Cardiac fibroblast (primary cell): ENCODE results near the gene RESP18.
"Not testable (repeated sequence)": the region's sequence is repeated elsewhere in the genome, so short reads cannot be mapped to it uniquely, and the experiment has no call there.

Experiments
- DNase-seq, 2 donors: peaks; one replicate each; pipeline versions ENCODE4 v3.0.0 to v3.0.0-alpha.2; 2010; ENCODE audit warnings: low read depth in 2 of 2
- H3K4me3 ChIP-seq, 2 donors: replicated peaks in 1 of 2; 1 replicate in 1 of 2; 2 replicates in 1 of 2; pipeline ENCODE4 v1.5.1; 2011; ENCODE audit warnings: low read depth in 2 of 2, low read length in 2 of 2, mild to moderate bottlenecking in 2 of 2, moderate library complexity in 1 of 2
- TF ChIP-seq, protein P1 (sequence below): IDR thresholded peaks from one replicate; pipeline ENCODE4 v1.5.1; 2011; ENCODE audit warnings: low read depth, mild to moderate bottlenecking, low read length, inconsistent platforms

Gene RESP18

DNA sequence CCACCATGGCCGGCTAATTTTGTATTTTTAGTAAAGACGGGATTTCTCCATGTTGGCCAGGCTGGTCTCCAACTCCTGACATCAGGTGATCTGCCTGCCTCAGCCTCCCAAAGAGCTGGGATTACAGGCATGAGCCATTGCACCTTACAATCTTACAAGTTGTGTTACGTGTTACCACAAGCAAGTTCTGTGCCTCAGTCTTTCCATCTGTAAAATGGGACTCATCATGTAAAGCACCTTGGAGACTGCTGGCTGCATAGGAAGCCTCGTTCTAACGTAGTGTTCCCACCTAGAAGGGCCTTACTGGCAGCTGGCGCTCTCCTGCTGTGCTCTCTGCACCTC is 43.4 kb downstream of the RESP18 start:
- DNase-seq = no peak
- no peak overlapping the region for H3K4me3 ChIP-seq
- TF ChIP-seq, protein P1, sequence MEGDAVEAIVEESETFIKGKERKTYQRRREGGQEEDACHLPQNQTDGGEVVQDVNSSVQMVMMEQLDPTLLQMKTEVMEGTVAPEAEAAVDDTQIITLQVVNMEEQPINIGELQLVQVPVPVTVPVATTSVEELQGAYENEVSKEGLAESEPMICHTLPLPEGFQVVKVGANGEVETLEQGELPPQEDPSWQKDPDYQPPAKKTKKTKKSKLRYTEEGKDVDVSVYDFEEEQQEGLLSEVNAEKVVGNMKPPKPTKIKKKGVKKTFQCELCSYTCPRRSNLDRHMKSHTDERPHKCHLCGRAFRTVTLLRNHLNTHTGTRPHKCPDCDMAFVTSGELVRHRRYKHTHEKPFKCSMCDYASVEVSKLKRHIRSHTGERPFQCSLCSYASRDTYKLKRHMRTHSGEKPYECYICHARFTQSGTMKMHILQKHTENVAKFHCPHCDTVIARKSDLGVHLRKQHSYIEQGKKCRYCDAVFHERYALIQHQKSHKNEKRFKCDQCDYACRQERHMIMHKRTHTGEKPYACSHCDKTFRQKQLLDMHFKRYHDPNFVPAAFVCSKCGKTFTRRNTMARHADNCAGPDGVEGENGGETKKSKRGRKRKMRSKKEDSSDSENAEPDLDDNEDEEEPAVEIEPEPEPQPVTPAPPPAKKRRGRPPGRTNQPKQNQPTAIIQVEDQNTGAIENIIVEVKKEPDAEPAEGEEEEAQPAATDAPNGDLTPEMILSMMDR = no peak

DNA sequence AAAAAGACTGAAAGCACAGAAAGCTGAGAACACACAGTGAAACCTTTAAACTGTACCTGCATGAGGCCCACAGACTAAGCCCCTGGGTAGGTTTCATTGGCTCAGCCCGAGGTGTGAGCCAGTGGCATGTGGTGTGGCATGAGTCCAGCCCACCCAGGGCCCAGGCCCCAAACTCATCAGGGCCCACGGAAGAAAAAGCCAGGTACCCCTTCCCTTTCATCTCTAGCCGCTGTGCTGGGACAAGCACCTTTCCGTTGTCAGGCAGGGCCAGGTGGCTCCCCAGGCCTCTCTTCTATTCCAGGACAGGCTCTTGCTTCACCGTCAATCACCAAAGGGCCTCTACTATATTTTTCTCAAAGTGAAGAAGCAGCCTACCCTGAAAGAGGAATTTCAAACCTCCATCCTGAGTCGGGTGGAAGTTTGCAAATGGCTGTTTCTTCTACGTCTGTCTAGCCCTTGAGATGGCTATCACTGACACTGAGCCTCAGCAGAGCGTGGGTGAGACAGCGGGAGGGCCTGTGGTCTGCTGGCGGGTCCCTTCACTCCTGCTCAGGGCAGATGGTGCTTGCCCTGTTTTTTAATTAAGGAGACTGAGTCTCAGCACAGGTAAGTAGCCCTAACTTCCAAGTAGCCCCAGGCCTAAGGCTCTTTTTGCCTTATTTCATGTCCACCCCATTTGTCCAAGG is 44.8 kb downstream of the RESP18 start:
- TF ChIP-seq, protein P1 = no peak
- no peak overlapping the region for H3K4me3 ChIP-seq
- DNase-seq = no peak

DNA sequence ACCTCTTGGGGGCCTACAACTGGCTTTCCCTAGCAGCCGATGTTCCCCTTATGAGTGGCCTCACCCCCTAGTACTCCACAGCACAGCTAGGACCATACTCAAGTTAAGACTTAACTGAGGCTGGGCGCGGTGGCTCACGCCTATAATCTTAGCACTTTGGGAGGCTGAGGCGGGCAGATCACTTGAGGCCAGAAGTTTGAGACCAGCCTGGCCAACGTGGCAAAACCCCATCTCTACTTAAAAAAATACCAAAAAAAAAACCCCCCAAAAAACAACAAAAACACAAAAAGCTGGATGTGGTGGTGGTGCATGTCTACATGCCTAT is 45.5 kb downstream of the RESP18 start:
- H3K4me3 ChIP-seq, DNase-seq: not testable (repeated sequence)

DNA sequence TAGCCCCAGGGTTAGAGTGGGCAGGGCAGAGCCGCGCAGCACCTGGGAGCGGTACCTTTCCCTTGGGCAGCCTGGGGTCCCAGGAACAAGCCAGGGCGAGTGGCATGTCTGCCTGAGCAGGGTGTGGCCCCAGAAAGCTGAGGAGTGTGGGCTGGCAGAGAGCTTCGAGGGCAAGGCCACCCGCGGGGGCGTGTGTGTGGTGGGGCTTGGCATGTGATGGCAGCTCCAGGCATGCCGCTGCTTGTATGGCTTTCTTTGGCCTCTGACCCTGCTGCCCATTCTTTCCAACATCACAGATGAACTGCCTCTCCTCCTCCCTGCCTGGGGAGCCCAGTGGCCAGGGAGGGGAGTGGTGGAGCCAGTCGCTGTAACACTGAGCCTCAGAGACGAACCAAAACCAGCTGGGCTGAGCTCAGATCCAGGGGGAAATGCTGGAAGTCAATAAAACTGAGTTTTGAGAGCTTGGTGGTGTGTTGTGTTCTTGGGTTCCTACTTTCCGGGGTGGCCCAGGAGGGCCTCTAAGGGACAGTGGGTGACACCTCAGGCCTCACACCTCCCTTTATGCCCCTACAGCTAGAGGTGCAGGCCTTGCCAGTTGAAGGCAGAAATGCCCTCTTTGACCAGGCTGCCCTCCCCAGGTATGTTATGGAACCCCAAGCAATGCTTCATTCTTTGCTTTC is 46.0 kb downstream of the RESP18 start:
- DNase-seq = peak in 1 of 2 donors; percentile 39
- H3K4me3 ChIP-seq = no peak overlapping the region
- TF ChIP-seq, protein P1 = no peak

DNA sequence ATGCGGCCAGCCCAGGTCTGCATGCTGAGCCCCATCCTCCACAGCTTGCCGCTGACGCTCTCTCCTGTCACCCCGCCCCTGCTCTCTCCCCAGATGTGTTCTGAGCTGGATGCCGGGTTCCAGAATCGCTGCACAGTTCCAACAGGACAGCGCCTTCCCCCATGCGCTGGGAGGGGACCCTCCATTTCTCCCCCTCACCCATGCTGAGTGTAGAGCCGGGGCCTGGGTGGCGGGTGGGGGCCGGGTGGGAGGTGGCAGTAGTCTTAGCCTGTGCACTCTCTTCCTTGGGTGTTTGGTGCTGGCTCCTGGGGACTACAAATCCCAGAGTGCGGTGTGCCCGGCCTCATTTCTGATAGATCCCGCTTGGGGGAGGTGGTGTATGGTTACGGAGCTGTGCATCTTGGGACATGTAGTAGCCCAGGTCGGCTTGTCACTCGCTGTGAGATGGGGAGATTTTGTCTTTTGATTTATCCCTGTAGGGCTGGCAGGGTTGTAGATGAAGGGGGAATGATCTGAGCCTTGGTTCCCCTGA is 46.6 kb downstream of the RESP18 start:
- TF ChIP-seq, protein P1 = no peak
- peak in 1 of 2 donors; percentile 72 for DNase-seq
- H3K4me3 ChIP-seq = no peak overlapping the region

DNA sequence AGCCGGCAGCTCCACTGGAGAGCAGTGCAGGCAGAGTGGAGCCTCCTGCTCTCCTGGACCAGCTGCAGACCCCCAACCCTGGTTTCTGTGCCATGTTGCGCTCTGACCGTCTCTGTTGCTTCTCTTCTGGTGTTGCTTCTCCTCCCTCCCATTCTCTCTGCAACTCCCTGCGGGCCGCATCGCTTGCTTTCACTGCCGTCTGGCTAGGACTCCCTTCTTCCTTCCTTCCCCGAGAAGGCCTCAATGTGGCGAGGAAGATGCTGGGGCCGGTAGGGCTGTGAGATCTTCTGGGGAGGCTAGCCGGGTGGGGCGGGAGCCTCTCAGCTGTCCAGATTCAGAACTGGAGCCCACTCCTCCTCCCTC is 47.2 kb downstream of the RESP18 start:
- TF ChIP-seq, protein P1 = no peak
- DNase-seq = no peak
- no peak overlapping the region for H3K4me3 ChIP-seq

DNA sequence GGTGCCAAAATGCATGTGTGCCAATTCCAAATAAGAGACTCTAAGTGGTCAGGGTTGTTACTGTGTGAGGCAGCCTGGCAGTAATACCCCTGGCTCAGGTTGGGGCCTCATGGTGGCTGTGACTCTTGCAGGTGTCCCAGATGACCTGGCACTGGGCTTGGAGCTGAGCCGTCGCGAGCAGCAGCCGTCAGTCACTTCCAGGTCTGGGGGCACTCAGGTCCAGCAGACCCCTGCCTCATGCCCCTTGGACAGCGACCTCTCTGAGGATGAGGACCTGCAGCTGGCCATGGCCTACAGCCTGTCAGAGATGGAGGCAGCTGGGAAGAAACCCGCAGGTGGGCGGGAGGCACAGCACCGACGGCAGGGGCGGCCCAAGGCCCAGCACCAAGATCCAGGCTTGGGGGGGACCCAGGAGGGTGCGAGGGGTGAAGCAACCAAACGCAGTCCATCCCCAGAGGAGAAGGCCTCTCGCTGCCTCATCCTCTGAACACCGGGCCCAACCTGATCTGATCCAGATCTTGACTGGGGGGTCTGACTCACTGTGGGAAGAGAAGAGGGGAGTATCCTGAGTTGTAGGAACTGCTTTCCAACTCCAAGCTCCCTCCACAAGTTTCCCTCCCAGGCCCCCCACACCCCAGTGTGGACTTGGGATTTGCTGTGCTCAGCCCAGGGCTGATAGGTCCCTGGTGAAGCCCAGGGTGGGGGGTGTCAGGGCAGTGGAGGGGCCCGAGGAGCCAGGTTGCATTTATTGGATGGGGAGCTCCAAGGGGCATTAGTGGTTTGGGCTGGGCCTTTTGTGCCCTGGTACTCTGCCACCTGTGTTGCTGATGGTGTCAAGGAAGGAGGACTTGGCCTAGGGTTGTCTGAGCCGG is 47.8 kb downstream of the RESP18 start:
- TF ChIP-seq, protein P1 = no peak
- no peak overlapping the region for H3K4me3 ChIP-seq
- DNase-seq = no peak
